HepG2 (cell line): Measurements from ENCODE around the gene KIF23. TPM values are rescaled to one million over a fixed set of nuclear protein-coding genes. Genes with fewer than 3 reads are reported as not detected.
A peak's percentile ranks its signal among the peaks of the same experiment; 100 is the strongest.

Experiments
- ATAC-seq: fragments of 200-7000 bp; cut with Tn5 transposase; 3 replicates; pipeline ENCODE4 v1.9.1; 2020; ENCODE audit warnings: mild to moderate bottlenecking, moderate library complexity
- BruUV-seq: library from RNA; stranded (reverse); fragments of 400-500 nt; replicated peaks from 2 replicates; lab custom pipeline; 2021; lab: Mats Ljungman, UMichigan
- CTCF ChIA-PET: fragments of 300-600 bp; formaldehyde crosslinking; extraction: SDS; loops from one replicate; lab custom pipeline; 2021; ENCODE audit warnings: low total read pairs, inconsistent platforms, low intra/inter-chr PET ratio; lab: Yijun Ruan, JAX
- POLR2A ChIA-PET: fragments of 350-600 bp; sonication (Branson Sonifier 250); formaldehyde crosslinking; loops from one replicate; lab custom pipeline; 2020; ENCODE audit warnings: antibody characterized with exemption, inconsistent platforms; lab: Yijun Ruan, JAX
- DNase-seq: peaks from one replicate; pipeline ENCODE4 v3.0.0-alpha.2; 2015; ENCODE audit warnings: low spot score
- FAIRE-seq: peaks from 3 replicates; lab custom pipeline; 2011; peaks lifted over from hg19 to GRCh38; lab: Jason Lieb, UNC
- H2AFZ ChIP-seq: one replicate; pipeline ENCODE4 v1.6.1; 2011; ENCODE audit warnings: low read length, inconsistent platforms
- H3K27ac ChIP-seq: fragments of 300-600 bp; 3 replicates; pipeline ENCODE4 v1.8.0; 2011; ENCODE audit warnings: mixed run types, mild to moderate bottlenecking, mixed read lengths, low read length, inconsistent platforms; ENCODE audit not compliant: insufficient read depth; ENCODE audit errors: extremely low read length
- H3K27me3 ChIP-seq, 2 experiments: fragments of 200-600 bp in 1 of 2; 2 replicates in 1 of 2; 3 replicates in 1 of 2; pipeline versions ENCODE4 v1.6.0 to v1.8.0; 2011; ENCODE audit warnings: low read length in 2 of 2, mild to moderate bottlenecking in 2 of 2, moderate library complexity in 2 of 2, inconsistent platforms in 1 of 2; ENCODE audit not compliant: insufficient read depth in 2 of 2, control insufficient read depth in 1 of 2
- H3K36me3 ChIP-seq, 2 experiments: fragments of 200-600 bp in 1 of 2; replicated peaks in 1 of 2; 2 replicates in 1 of 2; 3 replicates in 1 of 2; pipeline versions ENCODE4 v1.5.1 to v1.8.0; 2011; ENCODE audit warnings: low read length in 2 of 2, inconsistent platforms in 1 of 2; ENCODE audit not compliant: insufficient read depth in 2 of 2, control insufficient read depth in 1 of 2
- H3K4me1 ChIP-seq: 2 replicates; pipeline ENCODE4 v1.5.1; 2012; ENCODE audit warnings: low read length, inconsistent platforms; ENCODE audit not compliant: insufficient read depth
- H3K4me2 ChIP-seq: 2 replicates; pipeline ENCODE4 v1.6.0; 2011; ENCODE audit warnings: low read depth, low read length, inconsistent platforms
- H3K4me3 ChIP-seq, 3 experiments: fragments of 200-600 bp in 1 of 3; sonication (generic), shearing (Covaris generic) in 1 of 3; replicated peaks in 1 of 3; 2 replicates each; pipeline ENCODE4 v1.5.1; 2011 to 2016; ENCODE audit warnings: low read length in 3 of 3, inconsistent platforms in 2 of 3, low read depth in 2 of 3, mild to moderate bottlenecking in 2 of 3, control low read depth in 1 of 3, mixed read lengths in 1 of 3; ENCODE audit not compliant: insufficient read depth in 1 of 3
- H3K79me2 ChIP-seq: one replicate; pipeline ENCODE4 v1.6.1; 2011; ENCODE audit warnings: low read length, inconsistent platforms; ENCODE audit not compliant: insufficient read depth
- H3K9ac ChIP-seq: 2 replicates; pipeline ENCODE4 v1.6.0; 2011; ENCODE audit warnings: mild to moderate bottlenecking, low read depth, low read length, inconsistent platforms; ENCODE audit not compliant: insufficient read depth
- H3K9me3 ChIP-seq: 2 replicates; pipeline ENCODE4 v1.5.1; 2012; ENCODE audit warnings: mild to moderate bottlenecking, low read length
- H4K20me1 ChIP-seq: 2 replicates; pipeline ENCODE4 v1.6.0; 2011; ENCODE audit warnings: inconsistent platforms, mild to moderate bottlenecking, low read length, moderate library complexity; ENCODE audit not compliant: insufficient read depth
- CBFB ChIP-seq: sonication (generic); formaldehyde crosslinking; IDR thresholded peaks from 2 replicates; pipeline ENCODE4 v1.4.0; 2020; ENCODE audit warnings: missing genetic modification reagents
- GPN1 ChIP-seq: sonication (generic); formaldehyde crosslinking; IDR thresholded peaks from 2 replicates; pipeline ENCODE4 v1.5.1; 2020; ENCODE audit warnings: missing genetic modification reagents, borderline replicate concordance
- GRHL1 ChIP-seq: sonication (generic); formaldehyde crosslinking; conservative IDR thresholded peaks from 2 replicates; pipeline ENCODE4 v1.8.0; 2022; ENCODE audit warnings: missing genetic modification reagents
- JUNB ChIP-seq: sonication (generic); formaldehyde crosslinking; IDR thresholded peaks from 2 replicates; pipeline ENCODE4 v1.8.0; 2022; ENCODE audit warnings: missing genetic modification reagents, mild to moderate bottlenecking, borderline replicate concordance
- NBN ChIP-seq: fragments of 450-650 bp; conservative IDR thresholded peaks from 2 replicates; pipeline ENCODE4 v1.6.1; 2017
- PHF20 ChIP-seq: sonication (generic); formaldehyde crosslinking; IDR thresholded peaks from 2 replicates; pipeline ENCODE4 v1.5.0; 2020; ENCODE audit warnings: mild to moderate bottlenecking, missing genetic modification reagents
- PREB ChIP-seq: sonication (generic); formaldehyde crosslinking; IDR thresholded peaks from 2 replicates; pipeline ENCODE4 v1.4.0; 2020; ENCODE audit warnings: missing genetic modification reagents
- STAT6 ChIP-seq: sonication (generic); formaldehyde crosslinking; IDR thresholded peaks from 2 replicates; pipeline ENCODE4 v1.4.0; 2020; ENCODE audit warnings: missing genetic modification reagents, mild to moderate bottlenecking, borderline replicate concordance
- TOPORS ChIP-seq: sonication (generic); formaldehyde crosslinking; IDR thresholded peaks from 2 replicates; pipeline ENCODE4 v1.8.0; 2023; ENCODE audit warnings: mild to moderate bottlenecking, missing genetic modification reagents
- UBTF ChIP-seq: sonication (generic); formaldehyde crosslinking; IDR thresholded peaks from 2 replicates; pipeline ENCODE4 v1.4.0; 2020; ENCODE audit warnings: mild to moderate bottlenecking, missing genetic modification reagents
- ZNF354B ChIP-seq: sonication (generic); formaldehyde crosslinking; IDR thresholded peaks from 2 replicates; pipeline ENCODE4 v1.8.0; 2022; ENCODE audit warnings: mild to moderate bottlenecking, missing genetic modification reagents
- ZNF550 ChIP-seq: sonication (generic); formaldehyde crosslinking; IDR thresholded peaks from 2 replicates; pipeline ENCODE4 v1.4.0; 2020; ENCODE audit warnings: mild to moderate bottlenecking, missing genetic modification reagents, borderline replicate concordance
- ZSCAN20 ChIP-seq: sonication (generic); formaldehyde crosslinking; IDR thresholded peaks from 2 replicates; pipeline ENCODE4 v1.4.0; 2020; ENCODE audit warnings: missing genetic modification reagents, mild to moderate bottlenecking, borderline replicate concordance
- ZSCAN22 ChIP-seq: sonication (generic); formaldehyde crosslinking; IDR thresholded peaks from 2 replicates; pipeline ENCODE4 v1.4.0; 2020; ENCODE audit warnings: mild to moderate bottlenecking, missing genetic modification reagents
- ZSCAN9 ChIP-seq: IDR thresholded peaks from 2 replicates; pipeline ENCODE4 v1.6.1; 2016; ENCODE audit warnings: borderline replicate concordance
- WGBS: methylation state at CpG from one replicate; pipeline ENCODE4 v1.1.6; 2017; ENCODE audit warnings: low lambda C conversion rate; 5-methylcytosine and 5-hydroxymethylcytosine counted together
- in situ Hi-C: cut with HindIII; loops from 2 replicates; pipeline ENCODE4 v1.10.0; 2017; ENCODE audit warnings: low pct_unique_long_range_greater_than_20kb; ENCODE audit not compliant: extremely low pct_ligation_motif_present
- intact Hi-C: fragments of 100-400 bp; cut with micrococcal nuclease; formaldehyde crosslinking; loops from one replicate; pipeline ENCODE4 v1.10.0; 2022; ENCODE audit not compliant: unreplicated experiment
- polyA plus RNA-seq, 8 experiments: library from polyadenylated mRNA; depleted of rRNA in 3 of 8; stranded (reverse) in 7 of 8; unstranded in 1 of 8; fragments of >200 nt; fragmentation: Illumina TruSeq in 4 of 8; extraction: Trizol in 4 of 8; gene quantifications; 2 replicates each; pipeline versions ENCODE4 v1.2.1 to v1.2.3, GENCODE V29; 2011 to 2016; ENCODE audit warnings: low read depth in 4 of 8, missing spikeins in 1 of 8, mixed read lengths in 1 of 8; ENCODE audit not compliant: insufficient read depth in 1 of 8
- total RNA-seq, 5 experiments: library from RNA; depleted of rRNA; stranded (reverse); fragments of >200 nt; fragmentation: Illumina TruSeq; extraction: Trizol; gene quantifications; 2 replicates each; pipeline ENCODE4 v1.2.3, GENCODE V29; 2016; ENCODE audit warnings: low read depth in 1 of 5

KIF23 gene
- total and polyA plus RNA-seq, 2 of the 13 experiments (the other 11 are each of a cell fraction or from before 2014, with no cell fraction given), result 11.3 to 38.1 TPM

GRCh38 chr15:69459066-69459465, 44.9 kb downstream of the KIF23 start (continued):
- TF ChIP-seq GRHL1 (CRISPR knock-in tag) (no peak), ZSCAN9 (no peak)

GRCh38 chr15:69460481-69460880, 46.3 kb downstream of the KIF23 start:
- H4K20me1 ChIP-seq, result peaks cover 12% of the 10 kb centered on the region
- FAIRE-seq, result peak; percentile 43
- in situ Hi-C loops (loop anchor here (25.0 kb wide), 2 partner anchors 627 to 648 kb away; partner anchors contain the start of genes ANP32A and TLE3), intact Hi-C loops (loop anchor here (5.0 kb wide), 1 partner anchor 132 kb away; no protein-coding TSS in a partner anchor)
- peaks cover 3 to 14% of the 10 kb centered on the region in 2 experiments; a peak in 4 of 5 replicates for H3K36me3 ChIP-seq
- no peaks in the 10 kb centered on the region for H3K27me3 ChIP-seq
- H3K79me2 ChIP-seq, result peaks cover 3% of the 10 kb centered on the region
- no peaks in the 10 kb centered on the region for H3K9me3 ChIP-seq
- no peak overlapping the region for H3K4me2 ChIP-seq
- DNase-seq, result no peak
- peaks cover 40% of the 10 kb centered on the region for H3K4me1 ChIP-seq
- WGBS, result 29% methylated on average over 1 of the region's 1 CpG
- POLR2A ChIA-PET, result interaction anchor here (4.0 kb wide), 1 partner anchor 8 kb away, joined by 149 read pairs; the partner anchor contains the start of gene RPLP1
- no peak overlapping the region for H3K27ac ChIP-seq
- BruUV-seq, result no TSS peak
- H2AFZ ChIP-seq, result no peak overlapping the region
- TF ChIP-seq UBTF (CRISPR knock-in tag) (no peak), NBN (no peak), PREB (no peak), TOPORS (CRISPR knock-in tag) (no peak), ZSCAN9 (no peak), JUNB (no peak), PHF20 (CRISPR knock-in tag) (no peak), GPN1 (CRISPR knock-in tag) (no peak), ZNF354B (no peak), STAT6 (CRISPR knock-in tag) (no peak), ZSCAN22 (CRISPR knock-in tag) (no peak), CBFB (CRISPR knock-in tag) (no peak), ZNF550 (CRISPR knock-in tag) (no peak), ZSCAN20 (CRISPR knock-in tag) (no peak)
- TF ChIP-seq, all 625 proteins: peak for 0
- Histone ChIP-seq H3K4me3 (no peak overlapping the region), H3K9ac (no peak overlapping the region)
- CTCF ChIA-PET, result no interaction called here
- ATAC-seq, result no peak
